SK-MEL-5 (cell line): Measurements from ENCODE around the gene FAHD1. TPM values are rescaled to one million over a fixed set of nuclear protein-coding genes. Genes with fewer than 3 reads are reported as not detected.

ENCODE experiments used
- DNase-seq: peaks from one replicate; pipeline ENCODE4 v3.0.0-alpha.2; 2016; ENCODE audit warnings: low read depth, low spot score
- in situ Hi-C: cut with HindIII; loops from 2 replicates; pipeline ENCODE4 v1.10.0; 2016; ENCODE audit warnings: low sequenced_read_pairs, high pct_unique_total_duplicates, low pct_unique_long_range_greater_than_20kb
- polyA plus RNA-seq, 2 experiments: library from polyadenylated mRNA; depleted of rRNA; stranded (reverse); fragments of >200 nt; gene quantifications; 2 replicates each; pipeline ENCODE4 v1.2.3, GENCODE V29; 2015
- total RNA-seq: library from RNA; depleted of rRNA; stranded (reverse); fragments of >200 nt; shearing (Covaris generic); gene quantifications from 2 replicates; pipeline ENCODE4 v1.2.3, GENCODE V29; 2014; rRNA removed

FAHD1 gene
- total RNA-seq, result 75.3 and 96.5 TPM in 2 replicates
- polyA plus RNA-seq (2015; cell fraction: cytosol; rRNA removed), result 76.7 and 102 TPM in 2 replicates
- 20.3 and 31.1 TPM in 2 replicates for polyA plus RNA-seq (2015; cell fraction: nucleus; rRNA removed)

GRCh38 chr16:1826691-1827573, at the start of gene FAHD1, which contains the start of gene HAGH:
Gene FAHD1, plus strand, starts transcription at chr16:1827206. Its CDS starts 33 bp downstream, at chr16:1827239.
Gene HAGH, minus strand, starts transcription at chr16:1826825. Its CDS starts 38 bp downstream, at chr16:1826787.
- DNase-seq, result peak; percentile 91
- in situ Hi-C loops, result no loop called here

- in situ Hi-C loops, result no loop called here
- DNase-seq, result no peak
Observed at GRCh38 chr16:1777375-1778199, 49.4 kb upstream of the FAHD1 start.

DNA sequence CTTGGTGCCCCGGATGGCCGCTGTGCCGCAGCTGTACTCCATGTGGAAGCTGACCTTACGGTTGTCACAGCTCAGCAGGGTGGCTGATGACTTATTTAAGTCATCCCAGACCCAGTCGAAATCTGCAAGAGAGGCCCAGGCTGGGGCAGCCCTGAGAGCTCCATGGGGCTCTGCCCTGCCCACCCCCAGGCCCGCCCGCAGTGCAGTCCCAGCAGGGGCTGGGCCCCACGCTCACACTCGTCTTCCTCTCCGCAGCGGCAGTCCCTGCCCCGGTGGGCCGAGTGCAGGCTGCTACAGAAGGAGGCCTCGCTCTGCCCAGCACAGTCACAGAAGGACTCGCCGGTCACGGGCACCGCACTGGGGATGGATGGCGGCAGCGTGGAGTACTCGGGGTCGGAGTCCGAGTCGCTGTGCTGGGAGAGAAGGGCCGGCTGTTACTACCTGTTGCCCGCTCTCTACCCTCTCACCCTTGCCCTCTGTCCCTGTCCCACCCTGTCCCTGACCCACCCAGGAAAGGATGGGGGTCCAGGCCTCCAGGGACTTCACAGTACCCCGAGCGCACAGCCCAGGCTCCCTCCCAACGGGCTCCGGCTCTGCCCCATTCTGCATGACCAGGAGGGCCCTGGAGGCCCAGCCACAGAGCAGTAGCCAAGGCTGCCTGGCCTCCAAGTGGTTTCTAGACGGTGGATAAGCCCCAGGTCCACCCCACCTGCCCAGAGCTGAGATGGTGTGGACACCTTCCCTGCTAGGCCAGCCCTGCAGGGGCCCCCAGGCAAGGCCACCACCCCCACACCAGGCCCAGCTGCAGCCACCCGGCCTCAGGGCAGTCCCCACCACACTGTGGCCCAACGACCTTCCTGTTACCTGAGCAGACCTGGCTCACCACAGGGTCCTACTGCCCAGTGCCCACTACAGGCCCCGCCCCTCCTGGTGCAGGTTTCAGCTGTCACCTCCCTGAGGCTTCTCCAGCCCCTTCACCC, 48.5 kb upstream of the FAHD1 start:
- no peak for DNase-seq
- in situ Hi-C loops, result no loop called here

DNA sequence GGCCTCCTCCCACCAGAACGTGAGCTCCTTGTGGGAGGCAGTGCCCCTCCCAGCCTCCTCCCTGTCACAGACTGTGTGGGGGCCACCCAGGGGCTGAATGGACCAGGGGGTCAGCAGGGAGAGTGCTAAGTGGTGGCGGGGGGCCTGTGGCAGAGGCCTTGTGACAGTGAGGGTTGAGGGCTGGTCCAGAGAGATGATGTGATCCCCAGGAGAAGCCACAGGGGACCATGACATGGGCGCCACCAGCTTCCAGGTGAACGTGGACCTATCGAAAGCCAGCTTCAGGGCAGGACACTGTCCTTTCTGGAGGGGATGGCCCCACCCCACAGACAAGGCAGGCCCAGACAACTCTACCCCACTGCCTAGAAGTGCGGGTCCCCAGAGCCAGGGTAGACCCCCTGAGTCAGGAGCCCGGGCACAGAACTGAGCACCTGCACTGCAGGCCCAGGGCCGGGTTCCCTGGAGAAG, 47.7 kb upstream of the FAHD1 start:
- in situ Hi-C loops, result no loop called here
- no peak for DNase-seq

- DNase-seq, result no peak
- in situ Hi-C loops, result no loop called here
Observed at GRCh38 chr16:1779741-1780676, 47.0 kb upstream of the FAHD1 start.

- in situ Hi-C loops, result no loop called here
- no peak for DNase-seq
Observed at GRCh38 chr16:1780677-1781072, 46.3 kb upstream of the FAHD1 start.

DNA sequence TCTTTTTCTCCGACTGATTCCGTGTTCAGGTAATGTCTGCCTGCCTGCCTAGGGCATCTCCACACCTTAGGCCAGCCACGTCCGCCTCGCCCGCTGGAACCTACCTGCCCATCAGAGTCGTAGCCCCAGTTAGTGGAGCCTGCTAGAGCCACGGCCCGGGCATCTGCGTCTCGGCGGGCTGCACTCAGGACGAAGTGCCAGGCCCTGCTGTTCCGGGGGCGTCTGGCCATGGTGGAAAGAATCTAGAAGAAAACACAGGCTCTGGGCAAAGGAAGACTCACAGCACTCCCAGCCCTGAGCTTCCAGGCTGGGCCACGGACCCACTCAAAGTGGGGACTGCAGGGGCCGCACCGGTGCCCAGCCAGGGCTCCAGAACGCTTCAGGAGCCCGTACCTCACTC, 45.8 kb upstream of the FAHD1 start:
- no peak for DNase-seq
- in situ Hi-C loops, result no loop called here

- in situ Hi-C loops, result no loop called here
- no peak for DNase-seq
Observed at GRCh38 chr16:1781758-1782407, 45.1 kb upstream of the FAHD1 start.

GRCh38 chr16:1782408-1783264, 44.4 kb upstream of the FAHD1 start, which contains the start of the genes NUBP2 and SPSB3:
Gene NUBP2, plus strand, starts transcription at chr16:1782960. Its CDS starts 61 bp downstream, at chr16:1783021.
Gene SPSB3, minus strand, starts transcription at chr16:1782571. Its CDS starts 1,088 bp downstream, at chr16:1781483.
- in situ Hi-C loops, result no loop called here
- DNase-seq, result peak; percentile 99

DNA sequence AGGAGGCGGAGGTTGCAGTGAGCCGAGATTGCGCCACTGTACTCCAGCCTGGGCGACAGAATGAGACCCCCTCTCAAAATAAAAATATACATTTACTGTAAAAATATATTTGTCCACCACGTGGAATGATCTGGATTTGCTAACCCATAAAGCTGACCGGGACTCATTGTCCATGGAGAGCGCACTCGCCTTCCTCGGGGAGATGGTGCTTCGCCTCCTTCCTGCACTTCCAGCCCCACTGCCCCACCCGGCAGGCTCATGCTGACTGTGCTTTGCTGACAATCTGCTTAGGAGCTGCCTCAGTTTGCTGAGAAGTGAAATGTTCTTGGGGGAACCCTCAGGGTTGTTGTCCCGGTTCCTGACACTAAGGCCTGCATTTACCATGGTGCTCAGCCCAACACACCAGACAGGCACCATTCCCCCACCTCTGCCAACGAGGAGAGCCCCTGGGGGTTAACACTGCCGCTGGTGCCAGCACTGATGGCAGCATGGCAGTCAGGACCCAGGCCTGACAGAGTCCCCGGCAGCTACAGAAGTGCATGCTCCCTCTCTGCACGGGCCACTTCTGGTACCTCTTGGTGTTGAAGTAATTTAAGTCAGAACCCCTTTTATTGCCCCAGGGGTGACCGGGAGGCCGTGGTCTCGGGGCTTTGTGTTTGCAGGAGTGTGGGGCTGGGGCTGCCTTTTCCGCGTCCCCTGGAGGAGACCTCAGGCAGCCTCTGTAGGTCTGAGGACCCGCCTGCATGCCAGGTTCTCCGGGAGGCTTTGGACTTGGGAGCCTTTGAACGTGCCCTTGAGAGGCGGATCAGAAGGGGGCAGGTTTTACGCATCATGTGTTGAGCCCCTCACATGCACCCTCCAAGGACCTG, 41.8 kb upstream of the FAHD1 start:
- in situ Hi-C loops, result no loop called here
- DNase-seq, result no peak

DNA sequence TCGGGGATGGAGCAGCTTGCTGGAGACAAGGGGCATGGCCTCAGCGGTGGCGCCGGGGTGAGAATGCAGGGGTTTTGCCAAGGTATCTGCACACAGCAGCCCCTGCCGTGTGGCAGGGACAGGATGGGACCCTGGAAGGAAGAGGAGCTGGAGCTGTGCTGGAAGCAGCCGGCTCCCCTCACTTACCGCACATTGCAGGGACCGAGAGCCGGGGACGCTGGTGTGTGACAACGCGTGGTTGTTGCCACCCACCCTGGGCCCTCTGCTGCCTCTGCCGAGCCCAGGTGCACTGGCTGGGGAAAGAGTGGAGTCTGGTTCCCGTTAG, 41.2 kb upstream of the FAHD1 start:
- DNase-seq, result no peak
- in situ Hi-C loops, result no loop called here

- in situ Hi-C loops, result no loop called here
- no peak for DNase-seq
Observed at GRCh38 chr16:1786242-1787055, 40.6 kb upstream of the FAHD1 start.

DNA sequence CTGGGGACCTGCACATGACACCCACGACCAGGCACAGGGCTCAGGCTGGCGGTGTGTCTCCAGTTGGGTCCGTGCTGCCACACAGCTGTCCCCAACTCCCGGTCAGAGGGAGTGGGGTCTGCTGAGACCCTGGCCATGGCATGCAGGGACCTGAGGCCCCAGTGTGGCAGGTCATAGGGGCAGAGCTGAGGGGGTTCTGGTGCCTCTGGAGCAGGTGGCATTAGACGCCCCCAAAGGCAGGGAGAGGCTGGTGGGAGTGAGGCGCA, 40.0 kb upstream of the FAHD1 start:
- DNase-seq, result no peak
- in situ Hi-C loops, result no loop called here
